HCT116 (cell line): ENCODE data around the gene SDF2.

Source experiments
- CTCF ChIP-seq, 3 experiments: fragments of 200-600 bp in 1 of 3; sonication (generic) in 1 of 3; IDR thresholded peaks in 2 of 3; conservative IDR thresholded peaks in 1 of 3; 2 replicates each; pipeline ENCODE4 v1.5.1; 2012 to 2017; ENCODE audit warnings: low read depth in 2 of 3, low read length in 2 of 3, antibody characterized with exemption in 1 of 3, borderline replicate concordance in 1 of 3, control low read depth in 1 of 3, mild to moderate bottlenecking in 1 of 3, mixed read lengths in 1 of 3, mixed run types in 1 of 3, moderate library complexity in 1 of 3; ENCODE audit not compliant: insufficient read depth in 1 of 3
- ZNF274 ChIP-seq: fragments of 200-500 bp; sonication (Bioruptor generic); IDR thresholded peaks from 2 replicates; pipeline ENCODE4 v1.6.1; 2014; ENCODE audit warnings: mild to moderate bottlenecking, low read depth, low read length, inconsistent platforms

DNA sequence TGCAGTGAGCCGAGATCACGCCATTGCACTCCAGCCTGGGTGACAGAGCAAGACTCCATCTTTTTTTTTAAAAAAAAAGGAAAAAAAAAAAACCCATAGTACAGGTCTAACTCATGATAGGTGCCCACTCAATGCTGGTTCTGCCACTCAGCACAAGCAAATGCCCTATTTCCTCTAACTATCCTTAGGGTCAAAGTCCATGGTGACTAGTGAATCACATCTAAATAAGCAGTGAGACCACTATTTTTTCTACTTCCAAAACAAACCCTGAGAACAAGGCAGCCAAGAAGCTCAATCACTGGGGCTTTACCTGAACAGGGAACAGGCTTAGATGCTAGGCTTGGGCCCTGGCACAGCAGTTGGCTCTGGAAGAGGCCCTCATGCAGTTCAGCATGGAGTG lies 20.1 kb downstream of the SDF2 start:
- TF ChIP-seq CTCF (IDR thresholded peaks at IDR 0.05 in 2 of 3, conservative IDR thresholded peaks at IDR 0.05 in 1 of 3; ENCODE audit: borderline replicate concordance in 1 of 3, insufficient read depth in 1 of 3, low read depth in 2 of 3, low read length in 2 of 3), result no peak
- TF ChIP-seq ZNF274, result no peak
